ENCODE data around the gene CYP39A1. TPM values are rescaled to one million over a fixed set of nuclear protein-coding genes. Genes with fewer than 3 reads are reported as not detected.

CYP39A1 gene
- polyA plus RNA-seq, 1 experiment, result not detected

GRCh38 chr6:46676604-46677313 lies 24.1 kb upstream of the CYP39A1 start:
- CTCF ChIA-PET, result interaction anchor here (1.2 kb wide), 1 partner anchor 22 kb away, joined by 3 read pairs; no protein-coding TSS in a partner anchor
- POLR2A ChIA-PET, result no interaction called here
- no peak for DNase-seq (ENCODE audit: low read depth, low spot score)
- H3K27me3 ChIP-seq (ENCODE audit: control insufficient read depth, insufficient read depth, low read length), result no peaks in the 10 kb centered on the region
- TF ChIP-seq CTCF (IDR thresholded peaks at IDR 0.05; ENCODE audit: low read depth, low read length), result no peak
- no peaks in the 10 kb centered on the region for H3K9me3 ChIP-seq (ENCODE audit: control insufficient read depth, insufficient read depth, low read length)
- H3K27ac ChIP-seq (ENCODE audit: low read depth, low read length), result no peak overlapping the region
- no peak overlapping the region for H3K4me3 ChIP-seq (ENCODE audit: low read depth, low read length)

GRCh38 chr6:46674410-46674809 lies 21.8 kb upstream of the CYP39A1 start:
- H3K27ac ChIP-seq (ENCODE audit: low read depth, low read length), result no peak overlapping the region
- ChIA-PET POLR2A (no interaction called here), CTCF (no interaction called here)
- H3K4me3 ChIP-seq (ENCODE audit: low read depth, low read length), result no peak overlapping the region
- TF ChIP-seq CTCF (IDR thresholded peaks at IDR 0.05; ENCODE audit: low read depth, low read length), result no peak
- no peaks in the 10 kb centered on the region for H3K9me3 ChIP-seq (ENCODE audit: control insufficient read depth, insufficient read depth, low read length)
- no peak for DNase-seq (ENCODE audit: low read depth, low spot score)
- no peaks in the 10 kb centered on the region for H3K27me3 ChIP-seq (ENCODE audit: control insufficient read depth, insufficient read depth, low read length)

DNA sequence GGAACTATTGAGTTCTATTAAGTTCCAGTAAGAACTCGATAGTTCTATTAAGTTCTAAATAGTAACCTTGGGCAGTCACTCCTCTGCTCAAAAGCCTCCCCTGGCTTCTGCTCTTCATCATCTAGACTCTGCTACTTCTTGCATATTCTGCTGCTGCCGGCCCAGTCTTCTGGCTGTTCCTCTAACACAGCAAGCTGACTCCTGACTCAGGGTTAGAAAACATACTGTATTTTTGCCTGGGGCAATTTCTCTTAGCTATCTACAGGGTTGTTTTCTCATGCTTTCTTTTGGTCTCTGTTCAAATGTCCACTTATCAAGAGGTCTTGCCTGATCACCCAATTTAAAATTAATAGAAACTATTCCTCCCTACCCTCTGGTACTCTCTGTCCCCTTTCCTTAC lies 14.8 kb upstream of the CYP39A1 start:
- H3K9me3 ChIP-seq (ENCODE audit: control insufficient read depth, insufficient read depth, low read length), result no peaks in the 10 kb centered on the region
- H3K27me3 ChIP-seq (ENCODE audit: control insufficient read depth, insufficient read depth, low read length), result no peaks in the 10 kb centered on the region
- DNase-seq (ENCODE audit: low read depth, low spot score), result no peak
- ChIA-PET CTCF (no interaction called here), POLR2A (no interaction called here)
- TF ChIP-seq CTCF (IDR thresholded peaks at IDR 0.05; ENCODE audit: low read depth, low read length), result no peak
- no peak overlapping the region for H3K4me3 ChIP-seq (ENCODE audit: low read depth, low read length)
- H3K27ac ChIP-seq (ENCODE audit: low read depth, low read length), result no peak overlapping the region

GRCh38 chr6:46661483-46661882 lies 8.9 kb upstream of the CYP39A1 start:
- H3K4me3 ChIP-seq (ENCODE audit: low read depth, low read length), result no peak overlapping the region
- H3K27me3 ChIP-seq (ENCODE audit: control insufficient read depth, insufficient read depth, low read length), result no peaks in the 10 kb centered on the region
- no peak for TF ChIP-seq CTCF (IDR thresholded peaks at IDR 0.05; ENCODE audit: low read depth, low read length)
- ChIA-PET CTCF (interaction anchor here (0.9 to 1.0 kb wide), 2 partner anchors 29 to 42 kb away, joined by 3 read pairs; no protein-coding TSS in a partner anchor), POLR2A (no interaction called here)
- H3K27ac ChIP-seq (ENCODE audit: low read depth, low read length), result no peak overlapping the region
- no peaks in the 10 kb centered on the region for H3K9me3 ChIP-seq (ENCODE audit: control insufficient read depth, insufficient read depth, low read length)
- no peak for DNase-seq (ENCODE audit: low read depth, low spot score)

GRCh38 chr6:46657642-46658041 lies 5.0 kb upstream of the CYP39A1 start:
- TF ChIP-seq CTCF (IDR thresholded peaks at IDR 0.05; ENCODE audit: low read depth, low read length), result no peak
- POLR2A ChIA-PET, result no interaction called here

More at GRCh38 chr6:46657642-46658041, 5.0 kb upstream of the CYP39A1 start:
- no peak for DNase-seq (ENCODE audit: low read depth, low spot score)
- CTCF ChIA-PET, result interaction anchor here (0.6 kb wide), 1 partner anchor 8 kb away, joined by 3 read pairs; no protein-coding TSS in a partner anchor
- Histone ChIP-seq H3K4me3 (ENCODE audit: low read depth, low read length) (no peak overlapping the region), H3K27ac (ENCODE audit: low read depth, low read length) (no peak overlapping the region), H3K9me3 (ENCODE audit: control insufficient read depth, insufficient read depth, low read length) (no peaks in the 10 kb centered on the region), H3K27me3 (ENCODE audit: control insufficient read depth, insufficient read depth, low read length) (peaks cover 7% of the 10 kb centered on the region)

Measured in AG04450 (cell line).